Mammary epithelial cell (primary cell): ENCODE data around the gene RPL35.

Source experiments
- EZH2 ChIP-seq: IDR thresholded peaks from 2 replicates; pipeline ENCODE4 v1.6.1; 2012; ENCODE audit warnings: low read length, inconsistent platforms, borderline replicate concordance
- TF ChIP-seq, protein P1 (sequence below), 2 donors: IDR thresholded peaks in 1 of 2; conservative IDR thresholded peaks in 1 of 2; 2 replicates each; pipeline ENCODE4 v1.5.1; 2011 to 2012; ENCODE audit warnings: inconsistent platforms in 2 of 2, low read length in 2 of 2, mild to moderate bottlenecking in 2 of 2, control low read depth in 1 of 2, low read depth in 1 of 2; ENCODE audit not compliant: insufficient read depth in 1 of 2; ENCODE audit errors: extremely low read depth in 1 of 2

GRCh38 chr9:124854161-124854560 lies 7.6 kb downstream of the RPL35 start:
- TF ChIP-seq, protein P1, sequence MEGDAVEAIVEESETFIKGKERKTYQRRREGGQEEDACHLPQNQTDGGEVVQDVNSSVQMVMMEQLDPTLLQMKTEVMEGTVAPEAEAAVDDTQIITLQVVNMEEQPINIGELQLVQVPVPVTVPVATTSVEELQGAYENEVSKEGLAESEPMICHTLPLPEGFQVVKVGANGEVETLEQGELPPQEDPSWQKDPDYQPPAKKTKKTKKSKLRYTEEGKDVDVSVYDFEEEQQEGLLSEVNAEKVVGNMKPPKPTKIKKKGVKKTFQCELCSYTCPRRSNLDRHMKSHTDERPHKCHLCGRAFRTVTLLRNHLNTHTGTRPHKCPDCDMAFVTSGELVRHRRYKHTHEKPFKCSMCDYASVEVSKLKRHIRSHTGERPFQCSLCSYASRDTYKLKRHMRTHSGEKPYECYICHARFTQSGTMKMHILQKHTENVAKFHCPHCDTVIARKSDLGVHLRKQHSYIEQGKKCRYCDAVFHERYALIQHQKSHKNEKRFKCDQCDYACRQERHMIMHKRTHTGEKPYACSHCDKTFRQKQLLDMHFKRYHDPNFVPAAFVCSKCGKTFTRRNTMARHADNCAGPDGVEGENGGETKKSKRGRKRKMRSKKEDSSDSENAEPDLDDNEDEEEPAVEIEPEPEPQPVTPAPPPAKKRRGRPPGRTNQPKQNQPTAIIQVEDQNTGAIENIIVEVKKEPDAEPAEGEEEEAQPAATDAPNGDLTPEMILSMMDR (conservative IDR thresholded peaks at IDR 0.05 in 1 of 2, IDR thresholded peaks at IDR 0.05 in 1 of 2; ENCODE audit: extremely low read depth in 1 of 2, insufficient read depth in 1 of 2, low read depth in 1 of 2, low read length in 2 of 2) = no peak
- no peak for TF ChIP-seq EZH2
